Kidney glomerular epithelial cell (primary cell): ENCODE results near the gene MED15.
"Not testable (repeated sequence)": the region's sequence is repeated elsewhere in the genome, so short reads cannot be mapped to it uniquely, and the experiment has no call there.

Experiments used
- DNase-seq: peaks from one replicate; lab custom pipeline; 2025; lab: John Stamatoyannopoulos, UW

The MED15 gene

GRCh38 chr22:20584029-20584871 is 76.8 kb downstream of the MED15 start:
- no peak for DNase-seq

- no peak for DNase-seq
These were observed 77.6 kb downstream of the MED15 start for GRCh38 chr22:20584872-20585638.

- no peak for DNase-seq
These were observed 78.4 kb downstream of the MED15 start for GRCh38 chr22:20585639-20586402.

- no peak for DNase-seq
These were observed 79.0 kb downstream of the MED15 start for GRCh38 chr22:20586403-20586745.

- no peak for DNase-seq
These were observed 80.0 kb downstream of the MED15 start for GRCh38 chr22:20587206-20587958.

GRCh38 chr22:20588092-20588842 is 80.9 kb downstream of the MED15 start:
- DNase-seq: no peak

GRCh38 chr22:20588843-20589581 is 81.6 kb downstream of the MED15 start:
- DNase-seq: no peak

- no peak for DNase-seq
These were observed 82.4 kb downstream of the MED15 start for GRCh38 chr22:20589614-20590476.

GRCh38 chr22:20590477-20591294 is 83.3 kb downstream of the MED15 start:
- DNase-seq: no peak

- no peak for DNase-seq
These were observed 83.9 kb downstream of the MED15 start for GRCh38 chr22:20591295-20591645.

- DNase-seq: no peak
These were observed 84.4 kb downstream of the MED15 start for GRCh38 chr22:20591660-20592310.

- not testable (repeated sequence) for DNase-seq
These were observed 86.6 kb downstream of the MED15 start for GRCh38 chr22:20594038-20594437.

- DNase-seq: not testable (repeated sequence)
These were observed 87.1 kb downstream of the MED15 start for GRCh38 chr22:20594486-20594885.

GRCh38 chr22:20595461-20595860 is 88.1 kb downstream of the MED15 start:
- DNase-seq: no peak

- no peak for DNase-seq
These were observed 91.7 kb downstream of the MED15 start for GRCh38 chr22:20599117-20599516.

- no peak for DNase-seq
These were observed 92.8 kb downstream of the MED15 start for GRCh38 chr22:20600137-20600673.

- DNase-seq: no peak
These were observed 93.9 kb downstream of the MED15 start for GRCh38 chr22:20601308-20601707.
